GM12892 (cell line): ENCODE data around the gene ATRNL1.

Experiments used
- POLR2A ChIP-seq: IDR thresholded peaks from 2 replicates; pipeline ENCODE4 v1.6.1; 2011; ENCODE audit warnings: low read depth, low read length, control low read depth
- POLR2AphosphoS5 ChIP-seq: IDR thresholded peaks from 2 replicates; pipeline ENCODE4 v1.6.1; 2011; ENCODE audit warnings: low read depth, low read length, control low read depth
- TAF1 ChIP-seq: IDR thresholded peaks from 2 replicates; pipeline ENCODE4 v1.6.1; 2011; ENCODE audit warnings: low read depth, mild to moderate bottlenecking, control low read depth, low read length, borderline replicate concordance

GRCh38 chr10:115107830-115108229 is 14.7 kb downstream of the ATRNL1 start:
- TF ChIP-seq POLR2A (no peak), POLR2AphosphoS5 (no peak), TAF1 (no peak)
